GM13976 (cell line): ENCODE data around the gene CD33.

Source experiments
- DNase-seq: peaks from one replicate; pipeline ENCODE4 v3.0.0; 2012; ENCODE audit warnings: low spot score
- CTCF ChIP-seq: IDR thresholded peaks from 2 replicates; pipeline ENCODE4 v1.5.1; 2012; ENCODE audit warnings: borderline replicate concordance, mild to moderate bottlenecking; ENCODE audit not compliant: insufficient read depth; ENCODE audit errors: extremely low read depth, missing control alignments, control extremely low read depth
- in situ Hi-C: fragments of 300-500 bp; cut with MboI; formaldehyde crosslinking; loops from one replicate; pipeline ENCODE4 v1.12.0; 2022; ENCODE audit warnings: low sequenced_read_pairs, mixed read lengths, inconsistent platforms; ENCODE audit not compliant: unreplicated experiment

Gene CD33

GRCh38 chr19:51195616-51196015 lies 29.3 kb upstream of the CD33 start:
- no peak for DNase-seq
- in situ Hi-C loops: no loop called here
- no peak for TF ChIP-seq CTCF

GRCh38 chr19:51196181-51196580 lies 28.7 kb upstream of the CD33 start:
- TF ChIP-seq CTCF: no peak
- in situ Hi-C loops: no loop called here
- no peak for DNase-seq

DNA sequence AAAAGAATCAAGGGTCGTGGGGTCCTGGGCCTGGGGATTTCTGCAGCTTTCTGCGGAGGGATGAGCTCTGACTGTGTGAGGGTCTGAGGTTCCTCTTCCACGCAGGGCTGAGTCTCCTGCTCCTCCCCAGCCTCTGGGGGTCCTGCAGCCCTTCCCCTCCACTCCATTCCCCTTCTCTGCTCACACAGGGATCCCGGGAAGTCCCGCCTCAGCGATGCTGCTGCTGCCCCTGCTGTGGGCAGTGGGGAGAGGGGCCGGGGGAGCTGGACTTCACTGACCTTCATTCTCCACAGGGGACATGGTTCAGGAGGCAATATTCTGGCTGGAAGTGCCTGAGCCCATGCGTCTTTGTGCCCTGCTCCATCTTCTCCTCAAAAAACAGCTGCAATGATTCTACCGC lies 26.2 kb upstream of the CD33 start:
- no peak for DNase-seq
- in situ Hi-C loops: no loop called here
- no peak for TF ChIP-seq CTCF

DNA sequence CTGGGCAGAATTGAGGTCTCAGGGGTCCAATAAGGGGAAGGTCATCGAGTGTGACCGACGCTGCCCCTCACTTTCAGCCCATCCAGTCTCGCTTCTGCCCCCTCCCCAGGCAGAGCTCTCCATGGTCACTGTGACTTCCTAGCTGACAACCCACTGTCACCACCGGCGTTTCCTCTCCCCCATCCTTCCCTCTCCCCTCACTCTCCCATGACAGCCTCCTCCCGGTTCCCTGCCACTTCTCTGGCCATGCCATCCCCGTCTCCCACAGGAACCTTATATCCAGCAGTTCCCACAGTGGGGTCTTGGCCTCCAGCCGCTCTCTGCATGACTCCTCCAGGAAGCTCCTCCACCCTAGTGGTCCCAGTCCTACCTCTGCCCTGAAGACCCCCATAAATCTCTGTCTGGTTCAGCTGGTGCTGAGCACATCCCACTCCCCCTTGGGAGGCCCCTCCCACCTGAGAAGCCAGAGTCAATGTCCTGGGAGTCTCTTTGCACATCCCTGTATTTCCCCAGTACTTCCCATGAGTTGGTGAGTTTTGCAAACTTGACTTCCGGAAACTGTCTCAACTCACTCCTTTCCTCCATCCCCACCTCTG lies 24.7 kb upstream of the CD33 start:
- no peak for TF ChIP-seq CTCF
- in situ Hi-C loops: no loop called here
- DNase-seq: no peak

GRCh38 chr19:51201712-51202111 lies 23.2 kb upstream of the CD33 start:
- in situ Hi-C loops: no loop called here
- no peak for TF ChIP-seq CTCF
- DNase-seq: no peak

DNA sequence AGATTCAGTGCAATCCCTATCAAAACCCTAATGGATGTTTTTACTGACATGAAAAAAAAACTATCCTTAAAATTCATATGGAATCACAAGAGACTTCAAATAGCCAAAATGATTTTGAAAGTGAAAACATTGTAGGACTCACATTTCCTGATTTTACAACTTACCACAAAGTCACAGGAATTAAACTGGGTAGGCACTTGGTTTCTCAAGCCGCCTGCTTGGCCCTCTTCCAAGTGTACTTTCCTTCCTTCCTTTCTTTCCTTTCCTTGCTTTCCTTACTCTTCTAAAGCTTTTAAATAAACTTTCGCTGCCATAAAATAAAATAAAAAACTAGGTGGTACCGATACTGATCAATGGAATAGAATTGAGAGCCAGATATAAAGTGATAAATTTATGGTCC lies 21.0 kb upstream of the CD33 start:
- TF ChIP-seq CTCF: no peak
- DNase-seq: no peak
- in situ Hi-C loops: no loop called here

DNA sequence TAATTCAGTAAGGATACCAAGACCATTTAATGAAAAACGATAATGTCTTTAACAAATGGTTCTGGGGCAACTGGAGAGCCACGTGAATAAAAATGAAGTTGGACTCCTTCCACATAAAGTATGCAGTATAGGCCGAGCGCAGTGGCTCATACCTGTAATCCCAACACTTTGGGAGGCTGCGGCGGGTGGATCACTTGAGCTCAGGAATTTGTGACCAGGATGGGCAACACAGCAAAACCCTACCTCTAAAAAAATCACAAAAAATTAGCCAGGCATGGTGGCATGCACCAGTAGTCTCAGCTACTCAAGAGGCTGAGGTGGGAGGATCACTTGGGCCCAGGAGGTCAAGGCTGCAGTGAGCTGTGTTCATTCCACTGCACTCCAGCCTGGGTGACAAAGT lies 20.6 kb upstream of the CD33 start:
- in situ Hi-C loops: no loop called here
- DNase-seq: no peak
- no peak for TF ChIP-seq CTCF
